IMR-90 (cell line): ENCODE measurements around the gene TTBK2.

Experiments used
- MAZ ChIP-seq: IDR thresholded peaks from 2 replicates; pipeline ENCODE4 v1.6.1; 2012; ENCODE audit warnings: low read depth, mild to moderate bottlenecking, low read length, improper control_type of control experiment, moderate library complexity, borderline replicate concordance
- MXI1 ChIP-seq: IDR thresholded peaks from 2 replicates; pipeline ENCODE4 v1.6.1; 2012; ENCODE audit warnings: low read depth, mild to moderate bottlenecking, low read length, moderate library complexity, borderline replicate concordance
- POLR2A ChIP-seq: IDR thresholded peaks from 2 replicates; pipeline ENCODE4 v1.6.1; 2012; ENCODE audit warnings: mild to moderate bottlenecking, low read depth, low read length
- RCOR1 ChIP-seq: IDR thresholded peaks from 2 replicates; pipeline ENCODE4 v1.6.1; 2012; ENCODE audit warnings: mild to moderate bottlenecking, low read length, improper control_type of control experiment; ENCODE audit not compliant: insufficient replicate concordance
- TF ChIP-seq, protein P1 (sequence below): conservative IDR thresholded peaks from 2 replicates; pipeline ENCODE4 v1.5.1; 2012; ENCODE audit warnings: mild to moderate bottlenecking, low read depth, low read length, improper control_type of control experiment
- TF ChIP-seq, protein P2 (sequence below): fragments of 150-350 bp; IDR thresholded peaks from 2 replicates; pipeline ENCODE4 v1.6.1; 2017; ENCODE audit warnings: mild to moderate bottlenecking, antibody characterized with exemption, low read length, low read depth

DNA sequence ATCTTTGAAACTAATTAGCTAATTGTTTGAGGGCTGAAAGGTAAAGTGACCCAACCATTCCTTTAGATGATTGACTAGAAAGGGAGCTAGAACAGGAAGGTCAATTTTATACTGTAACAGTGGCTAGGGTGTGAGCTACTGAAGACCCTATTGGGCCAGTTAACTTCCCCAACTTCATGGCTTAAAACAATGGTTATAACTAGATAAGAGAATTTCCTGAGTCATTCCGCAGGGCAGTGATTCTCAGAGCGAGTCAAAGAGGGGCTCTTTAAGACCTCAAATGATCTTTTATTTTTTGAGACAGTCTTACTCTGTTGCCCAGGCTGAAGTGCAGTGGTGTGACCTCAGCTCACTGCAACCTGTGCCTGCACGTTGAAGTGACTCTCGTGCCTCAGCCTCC is 33.7 kb upstream of the TTBK2 start:
- TF ChIP-seq, protein P1, sequence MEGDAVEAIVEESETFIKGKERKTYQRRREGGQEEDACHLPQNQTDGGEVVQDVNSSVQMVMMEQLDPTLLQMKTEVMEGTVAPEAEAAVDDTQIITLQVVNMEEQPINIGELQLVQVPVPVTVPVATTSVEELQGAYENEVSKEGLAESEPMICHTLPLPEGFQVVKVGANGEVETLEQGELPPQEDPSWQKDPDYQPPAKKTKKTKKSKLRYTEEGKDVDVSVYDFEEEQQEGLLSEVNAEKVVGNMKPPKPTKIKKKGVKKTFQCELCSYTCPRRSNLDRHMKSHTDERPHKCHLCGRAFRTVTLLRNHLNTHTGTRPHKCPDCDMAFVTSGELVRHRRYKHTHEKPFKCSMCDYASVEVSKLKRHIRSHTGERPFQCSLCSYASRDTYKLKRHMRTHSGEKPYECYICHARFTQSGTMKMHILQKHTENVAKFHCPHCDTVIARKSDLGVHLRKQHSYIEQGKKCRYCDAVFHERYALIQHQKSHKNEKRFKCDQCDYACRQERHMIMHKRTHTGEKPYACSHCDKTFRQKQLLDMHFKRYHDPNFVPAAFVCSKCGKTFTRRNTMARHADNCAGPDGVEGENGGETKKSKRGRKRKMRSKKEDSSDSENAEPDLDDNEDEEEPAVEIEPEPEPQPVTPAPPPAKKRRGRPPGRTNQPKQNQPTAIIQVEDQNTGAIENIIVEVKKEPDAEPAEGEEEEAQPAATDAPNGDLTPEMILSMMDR, result no peak
- TF ChIP-seq, protein P2, sequence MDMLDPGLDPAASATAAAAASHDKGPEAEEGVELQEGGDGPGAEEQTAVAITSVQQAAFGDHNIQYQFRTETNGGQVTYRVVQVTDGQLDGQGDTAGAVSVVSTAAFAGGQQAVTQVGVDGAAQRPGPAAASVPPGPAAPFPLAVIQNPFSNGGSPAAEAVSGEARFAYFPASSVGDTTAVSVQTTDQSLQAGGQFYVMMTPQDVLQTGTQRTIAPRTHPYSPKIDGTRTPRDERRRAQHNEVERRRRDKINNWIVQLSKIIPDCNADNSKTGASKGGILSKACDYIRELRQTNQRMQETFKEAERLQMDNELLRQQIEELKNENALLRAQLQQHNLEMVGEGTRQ, result no peak
- no peak for TF ChIP-seq MXI1
- TF ChIP-seq POLR2A, result no peak
- TF ChIP-seq RCOR1, result no peak
- no peak for TF ChIP-seq MAZ
